ENCODE measurements around the gene SH3TC2.

Gene SH3TC2

GRCh38 chr5:148967783-148968182 lies 95.1 kb downstream of the SH3TC2 start:
- FAIRE-seq: no peak

DNA sequence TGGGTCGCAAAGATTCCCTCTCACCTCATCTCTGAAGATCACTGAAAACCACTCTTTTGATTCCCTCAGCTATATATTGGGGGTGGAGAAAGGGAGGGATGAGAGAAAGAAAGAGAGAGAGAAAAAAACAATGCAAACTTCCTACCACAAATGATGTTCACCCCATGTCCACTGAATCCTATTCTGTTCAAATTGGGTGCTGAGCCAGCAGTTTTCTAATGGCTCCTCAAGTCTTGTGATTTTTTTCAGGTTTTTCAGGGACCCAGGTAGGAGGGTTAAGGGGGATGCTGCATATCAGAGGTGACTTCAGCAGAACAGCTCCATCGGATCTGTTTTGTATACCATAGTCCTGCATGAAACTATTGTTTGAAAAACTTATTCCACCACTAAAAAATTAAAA lies 95.9 kb downstream of the SH3TC2 start:
- no peak for FAIRE-seq

GRCh38 chr5:148966348-148966747 lies 96.5 kb downstream of the SH3TC2 start:
- no peak for FAIRE-seq

DNA sequence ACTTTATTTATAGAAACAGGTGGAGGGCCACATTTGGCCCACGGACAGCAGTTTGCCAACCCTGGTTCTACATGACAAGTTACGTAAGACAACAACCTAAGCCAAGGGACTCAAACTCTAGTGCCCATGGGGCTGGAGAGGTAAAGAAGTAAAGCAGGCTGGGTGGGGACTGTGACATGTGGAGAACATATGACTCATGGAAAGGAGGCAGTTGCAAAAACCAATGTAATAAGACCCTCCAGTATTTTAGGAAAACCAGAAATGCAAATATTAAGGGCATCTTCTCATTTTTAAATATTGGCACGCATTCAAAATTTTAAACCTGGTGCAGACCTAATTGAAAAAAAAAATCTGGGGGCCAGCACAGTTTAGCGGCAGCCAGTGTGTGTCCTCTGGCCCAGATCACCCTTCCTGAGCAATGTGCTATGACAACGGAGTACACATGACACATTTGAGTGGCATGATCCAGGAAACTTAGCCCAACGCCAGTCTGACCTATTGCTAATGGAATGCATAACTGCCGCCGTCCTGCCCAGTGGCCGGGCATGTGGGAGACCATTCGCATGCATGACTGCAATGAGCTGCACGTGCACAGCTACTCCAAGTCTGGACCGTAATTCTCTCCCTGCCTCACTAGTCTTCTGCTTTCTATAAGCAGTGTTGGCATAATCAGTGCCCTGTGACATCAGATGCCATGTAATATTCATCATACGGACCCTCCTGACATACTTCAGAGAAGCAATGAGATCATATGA lies 97.2 kb downstream of the SH3TC2 start:
- FAIRE-seq: no peak

DNA sequence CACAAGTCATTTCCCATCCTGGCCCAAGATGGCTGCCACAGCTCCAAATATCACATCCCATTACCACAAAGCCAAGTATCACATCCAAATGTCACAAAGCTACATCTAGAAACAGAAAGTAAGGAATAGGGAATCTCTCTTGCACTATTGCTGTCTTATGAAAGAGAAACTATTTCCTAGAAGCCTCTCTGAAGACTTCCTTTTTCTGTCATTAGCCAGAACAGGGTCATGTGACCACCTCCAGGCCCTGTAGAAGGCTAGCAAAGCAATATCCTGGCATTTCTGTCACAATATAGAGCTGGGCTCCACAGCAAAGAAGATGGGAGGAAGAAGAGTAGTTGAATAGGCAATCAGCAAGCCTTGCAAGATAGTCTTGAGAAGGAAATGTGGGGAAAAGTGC lies 99.2 kb downstream of the SH3TC2 start:
- no peak for FAIRE-seq

DNA sequence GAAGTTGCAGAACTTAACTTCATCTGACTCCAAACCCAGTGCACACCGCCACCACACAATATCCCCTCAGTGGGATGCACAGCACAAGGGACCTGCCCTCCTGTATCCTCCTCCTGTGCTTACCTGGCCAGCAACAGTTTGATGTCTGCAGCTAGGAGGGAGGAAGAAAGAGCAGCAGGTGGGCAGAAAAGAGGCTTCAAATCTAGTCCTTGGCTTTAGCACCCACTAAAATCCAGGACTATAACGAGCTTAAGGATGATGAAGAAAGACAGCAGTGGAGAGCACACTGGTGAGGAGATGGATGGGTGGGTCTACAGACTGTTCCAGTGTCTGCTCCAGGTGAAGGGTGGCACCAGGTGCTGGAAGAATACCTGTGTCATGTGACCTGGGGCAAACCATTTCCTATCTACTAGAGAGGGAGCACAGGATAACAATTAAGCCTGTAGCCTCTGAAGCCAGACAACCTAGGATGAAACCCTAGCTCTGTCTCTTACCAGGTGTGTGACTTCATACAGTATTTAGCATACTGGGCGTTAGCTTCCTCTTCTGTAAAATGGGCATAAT lies 100.0 kb downstream of the SH3TC2 start:
- no peak for FAIRE-seq

DNA sequence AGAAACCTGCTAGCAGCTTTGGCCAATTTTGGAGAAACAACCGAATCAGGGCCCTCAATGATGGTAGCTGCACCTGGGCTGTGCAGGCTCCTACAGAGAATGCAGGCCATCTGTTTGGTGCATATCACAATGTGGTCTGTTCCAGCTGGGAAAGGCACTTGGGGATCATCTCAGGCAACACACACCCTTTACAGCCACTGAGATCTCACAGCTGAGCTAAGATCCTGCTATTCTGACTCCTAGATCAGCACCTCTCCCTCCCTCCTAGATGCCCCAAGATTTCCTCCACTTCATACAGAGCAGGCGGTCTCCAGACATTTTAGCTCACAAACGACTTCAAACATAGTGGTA lies 100.7 kb downstream of the SH3TC2 start:
- no peak for FAIRE-seq

- FAIRE-seq: no peak
Observed at GRCh38 chr5:148961261-148962199, 101.3 kb downstream of the SH3TC2 start.

DNA sequence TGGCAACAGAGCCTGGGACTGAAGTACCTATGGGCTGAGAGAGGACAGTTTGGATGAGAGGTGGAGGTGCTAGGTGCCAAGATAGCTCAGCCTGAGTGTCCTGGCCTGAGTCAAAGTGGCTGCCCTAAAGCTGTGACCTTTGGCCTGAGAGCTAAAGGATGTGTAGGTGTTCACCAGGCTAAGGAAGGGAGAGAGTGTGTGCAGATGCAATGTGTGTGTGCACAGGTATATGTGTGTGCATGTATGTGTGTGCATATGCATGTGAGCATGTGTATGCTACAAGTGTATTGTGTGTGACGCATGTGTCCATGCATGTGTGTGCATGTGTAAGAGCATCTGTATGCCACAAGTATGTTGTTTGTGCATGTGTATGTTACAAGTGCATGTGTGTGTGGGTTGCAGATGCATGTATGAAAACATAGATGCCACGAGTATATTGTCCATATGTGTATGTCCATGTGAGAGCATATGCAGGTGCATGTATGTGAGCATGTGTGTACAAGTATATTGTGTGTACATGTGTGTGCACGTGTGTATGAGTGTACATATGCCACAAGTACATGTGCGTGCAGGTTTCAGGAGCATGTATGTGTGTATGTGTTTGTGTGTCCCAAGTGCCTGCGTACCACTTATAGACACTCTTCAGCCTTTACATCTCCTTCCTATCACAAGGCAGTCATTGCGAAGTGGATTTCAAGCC lies 102.6 kb downstream of the SH3TC2 start:
- no peak for FAIRE-seq

GRCh38 chr5:148957591-148958202 lies 105.2 kb downstream of the SH3TC2 start:
- no peak for FAIRE-seq

DNA sequence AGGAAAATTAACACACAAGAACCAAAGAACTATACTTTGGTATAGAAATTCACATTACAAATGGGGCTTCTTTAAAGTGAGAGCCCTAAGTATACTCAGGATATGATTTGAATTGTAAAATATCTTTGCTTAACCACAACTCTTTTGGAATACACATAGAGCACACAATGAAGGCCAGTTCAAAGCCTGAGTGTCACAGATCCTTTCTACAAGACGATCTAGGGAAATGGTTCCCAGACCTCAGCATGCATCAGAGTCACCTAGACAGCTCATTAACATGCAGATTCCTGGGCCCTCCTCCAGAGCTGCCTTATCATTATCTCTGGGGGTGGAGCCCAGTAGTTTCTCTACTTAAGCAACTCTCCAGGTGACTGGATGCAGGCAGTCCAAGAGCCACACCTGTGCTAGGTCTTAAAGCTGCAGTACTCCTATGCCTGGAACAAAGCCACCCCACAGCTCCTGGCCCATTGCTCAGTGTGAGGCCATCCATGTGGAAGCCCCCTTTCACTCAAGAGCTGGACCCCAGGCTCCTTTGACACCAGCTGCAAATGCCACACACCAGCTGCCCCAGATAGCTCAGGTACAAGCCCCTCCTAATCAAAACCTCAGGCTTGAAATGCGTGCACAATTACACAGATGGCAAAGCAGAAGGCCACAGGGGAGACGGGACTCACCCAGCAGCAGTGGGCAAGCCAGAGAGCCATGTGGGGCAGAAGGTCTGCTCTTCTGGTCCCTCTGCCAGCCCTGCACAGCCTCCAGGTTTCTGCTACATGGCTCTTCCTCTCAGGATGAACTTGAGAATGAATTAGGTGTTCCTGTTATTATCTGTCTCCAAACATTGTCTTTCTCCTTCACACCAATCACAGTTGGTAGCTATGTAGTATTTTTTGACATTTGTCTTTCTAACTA lies 106.1 kb downstream of the SH3TC2 start:
- no peak for FAIRE-seq

All from TTC549 (cell line).